Measurements from ENCODE around the gene WNT8B. TPM values are rescaled to one million over a fixed set of nuclear protein-coding genes. Genes with fewer than 3 reads are reported as not detected.
A peak's percentile ranks its signal among the peaks of the same experiment; 100 is the strongest.

Gene WNT8B
- total RNA-seq, 4 donors from 2014 or later = not detected

DNA sequence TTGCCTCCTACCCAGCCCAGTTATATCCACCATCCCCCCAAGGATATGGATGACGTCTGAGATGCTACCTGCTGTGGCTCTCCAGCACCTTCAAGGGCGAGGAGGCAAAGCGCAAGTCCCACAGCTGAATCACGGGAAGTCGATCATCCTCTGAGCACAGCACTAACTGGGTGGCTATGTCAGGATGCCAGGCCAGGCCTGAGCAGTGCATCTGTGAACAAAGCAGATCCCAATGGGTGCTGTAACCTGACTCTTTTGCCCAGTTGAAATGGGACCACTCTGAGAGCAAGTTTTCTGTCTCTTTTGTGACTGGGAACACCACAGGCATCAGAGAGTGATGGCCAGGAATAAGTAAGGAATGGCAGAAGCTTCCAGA lies 44.5 kb downstream of the WNT8B start:
- WGBS, 2 donors (ENCODE audit: low coverage in 1 of 2) = 92% methylated on average over 5 of the region's 5 CpGs; no CpG with 5 or more reads in 1 of the 2 donors
- Histone ChIP-seq H3K27ac (no peak overlapping the region), H3K9me3 (no peaks in the 10 kb centered on the region), H3K27me3 (no peaks in the 10 kb centered on the region), H3K4me3 (no peak overlapping the region), H3K36me3 (no peaks in the 10 kb centered on the region), H3K4me1 (no peaks in the 10 kb centered on the region)
- in situ Hi-C loops (cut with MboI; ENCODE audit: low pct_ligation_motif_present in 1 of 4, low pct_unique_long_range_greater_than_20kb in 1 of 4, low sequenced_read_pairs in 3 of 4) (loop anchor here in 2 of 4 donors (25.0 kb wide), 1 partner anchor 170 kb away; the partner anchor contains the start of genes PKD2L1 (in 2 of the 2) and SCD (in 2 of the 2)), intact Hi-C loops (cut with DNase I; ENCODE audit: low total_unique reads) (no loop called here)
- no peak for TF ChIP-seq EP300 (IDR thresholded peaks at IDR 0.05; ENCODE audit: low read depth)
- no peak for DNase-seq

GRCh38 chr10:100508266-100508665 lies 45.5 kb downstream of the WNT8B start:
- in situ Hi-C loops (cut with MboI; ENCODE audit: low pct_ligation_motif_present in 1 of 4, low pct_unique_long_range_greater_than_20kb in 1 of 4, low sequenced_read_pairs in 3 of 4) (loop anchor here in 2 of 4 donors (25.0 kb wide), 1 partner anchor 171 kb away; the partner anchor contains the start of genes PKD2L1 (in 2 of the 2) and SCD (in 2 of the 2)), intact Hi-C loops (cut with DNase I; ENCODE audit: low total_unique reads) (no loop called here)
- DNase-seq = no peak
- Histone ChIP-seq H3K36me3 (peaks cover 0 to 4% (median 0%) of the 10 kb centered on the region in 4 donors), H3K27me3 (no peaks in the 10 kb centered on the region), H3K9me3 (no peaks in the 10 kb centered on the region), H3K4me3 (no peak overlapping the region), H3K27ac (no peak overlapping the region), H3K4me1 (no peaks in the 10 kb centered on the region)
- WGBS, 2 donors (ENCODE audit: low coverage in 1 of 2) = 40 to 68% methylated on average over 1 of the region's 1 CpG
- TF ChIP-seq, protein P1, sequence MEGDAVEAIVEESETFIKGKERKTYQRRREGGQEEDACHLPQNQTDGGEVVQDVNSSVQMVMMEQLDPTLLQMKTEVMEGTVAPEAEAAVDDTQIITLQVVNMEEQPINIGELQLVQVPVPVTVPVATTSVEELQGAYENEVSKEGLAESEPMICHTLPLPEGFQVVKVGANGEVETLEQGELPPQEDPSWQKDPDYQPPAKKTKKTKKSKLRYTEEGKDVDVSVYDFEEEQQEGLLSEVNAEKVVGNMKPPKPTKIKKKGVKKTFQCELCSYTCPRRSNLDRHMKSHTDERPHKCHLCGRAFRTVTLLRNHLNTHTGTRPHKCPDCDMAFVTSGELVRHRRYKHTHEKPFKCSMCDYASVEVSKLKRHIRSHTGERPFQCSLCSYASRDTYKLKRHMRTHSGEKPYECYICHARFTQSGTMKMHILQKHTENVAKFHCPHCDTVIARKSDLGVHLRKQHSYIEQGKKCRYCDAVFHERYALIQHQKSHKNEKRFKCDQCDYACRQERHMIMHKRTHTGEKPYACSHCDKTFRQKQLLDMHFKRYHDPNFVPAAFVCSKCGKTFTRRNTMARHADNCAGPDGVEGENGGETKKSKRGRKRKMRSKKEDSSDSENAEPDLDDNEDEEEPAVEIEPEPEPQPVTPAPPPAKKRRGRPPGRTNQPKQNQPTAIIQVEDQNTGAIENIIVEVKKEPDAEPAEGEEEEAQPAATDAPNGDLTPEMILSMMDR (IDR thresholded peaks at IDR 0.05) = no peak
- TF ChIP-seq POLR2AphosphoS5 (IDR thresholded peaks at IDR 0.05) (no peak), POLR2A (IDR thresholded peaks at IDR 0.05) (no peak), EP300 (IDR thresholded peaks at IDR 0.05; ENCODE audit: low read depth) (no peak)

- Histone ChIP-seq H3K4me1 (no peaks in the 10 kb centered on the region), H3K9me3 (no peaks in the 10 kb centered on the region), H3K27me3 (no peaks in the 10 kb centered on the region), H3K4me3 (no peak overlapping the region), H3K36me3 (peaks cover 0 to 5% (median 0%) of the 10 kb centered on the region in 4 donors), H3K27ac (no peak overlapping the region)
- no peak for DNase-seq
- in situ Hi-C loops (cut with MboI; ENCODE audit: low pct_ligation_motif_present in 1 of 4, low pct_unique_long_range_greater_than_20kb in 1 of 4, low sequenced_read_pairs in 3 of 4) = loop anchor here in 2 of 4 donors (25.0 kb wide), 1 partner anchor 171 kb away; the partner anchor contains the start of genes PKD2L1 (in 2 of the 2) and SCD (in 2 of the 2)
- 20 to 46% methylated on average over 1 to 3 of the region's 3 CpGs for WGBS, 2 donors (ENCODE audit: low coverage in 1 of 2)
- no peak for TF ChIP-seq POLR2A (IDR thresholded peaks at IDR 0.05)
- TF ChIP-seq, protein P1 (IDR thresholded peaks at IDR 0.05) = peak in 4 of 5 experiments; percentile 28 to 37 (median 32)
- intact Hi-C loops (cut with DNase I; ENCODE audit: low total_unique reads) = no loop called here
Measured at GRCh38 chr10:100508691-100509150, 45.9 kb downstream of the WNT8B start.

DNA sequence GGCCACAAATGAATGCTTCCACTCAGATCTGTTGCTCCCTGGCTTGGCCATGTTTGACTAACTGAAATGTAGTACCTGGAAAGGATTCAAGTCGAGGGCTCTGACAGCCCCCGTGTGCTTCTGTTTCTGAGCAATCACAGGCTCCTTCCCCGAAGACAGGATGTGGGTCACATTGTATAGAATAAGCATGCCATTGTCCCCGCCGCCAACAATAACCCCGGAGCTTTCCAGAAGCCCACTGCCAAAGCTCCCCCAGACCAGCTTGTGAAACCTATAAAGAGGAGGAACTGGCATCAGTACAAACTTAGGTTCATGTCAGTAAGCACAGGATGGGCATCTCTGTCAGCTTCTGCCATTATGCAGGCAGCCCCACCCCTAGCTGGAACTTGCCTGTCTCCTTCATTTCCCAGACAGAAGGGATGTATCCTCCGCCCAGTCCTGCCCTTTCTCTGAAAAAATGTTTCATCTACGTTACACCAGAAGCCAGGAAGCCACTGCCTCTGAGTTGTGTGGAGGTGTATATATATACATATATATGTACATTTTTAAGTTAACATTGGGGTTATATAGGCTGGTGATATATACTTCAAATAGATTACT lies 46.5 kb downstream of the WNT8B start:
- in situ Hi-C loops (cut with MboI; ENCODE audit: low pct_ligation_motif_present in 1 of 4, low pct_unique_long_range_greater_than_20kb in 1 of 4, low sequenced_read_pairs in 3 of 4) (loop anchor here in 2 of 4 donors (25.0 kb wide), 1 partner anchor 172 kb away; the partner anchor contains the start of genes PKD2L1 (in 2 of the 2) and SCD (in 2 of the 2)), intact Hi-C loops (cut with DNase I; ENCODE audit: low total_unique reads) (no loop called here)
- no peak for TF ChIP-seq POLR2A (IDR thresholded peaks at IDR 0.05)
- TF ChIP-seq, protein P1 (IDR thresholded peaks at IDR 0.05) = no peak
- no peak for TF ChIP-seq POLR2AphosphoS5 (IDR thresholded peaks at IDR 0.05)
- no peak for TF ChIP-seq EP300 (IDR thresholded peaks at IDR 0.05; ENCODE audit: low read depth)
- Histone ChIP-seq H3K4me3 (no peak overlapping the region), H3K36me3 (peaks cover 0 to 5% (median 0%) of the 10 kb centered on the region in 4 donors), H3K9me3 (no peaks in the 10 kb centered on the region), H3K27ac (no peak overlapping the region), H3K27me3 (no peaks in the 10 kb centered on the region), H3K4me1 (no peaks in the 10 kb centered on the region)
- 68 to 87% methylated on average over 3 to 8 of the region's 8 CpGs for WGBS, 2 donors (ENCODE audit: low coverage in 1 of 2)
- DNase-seq = no peak
